ENCODE data around the gene SSX2IP. TPM values are rescaled to one million over a fixed set of nuclear protein-coding genes. Genes with fewer than 3 reads are reported as not detected.

Gene SSX2IP
- total RNA-seq, 1 donor from 2014 or later, result 12.5 TPM

DNA sequence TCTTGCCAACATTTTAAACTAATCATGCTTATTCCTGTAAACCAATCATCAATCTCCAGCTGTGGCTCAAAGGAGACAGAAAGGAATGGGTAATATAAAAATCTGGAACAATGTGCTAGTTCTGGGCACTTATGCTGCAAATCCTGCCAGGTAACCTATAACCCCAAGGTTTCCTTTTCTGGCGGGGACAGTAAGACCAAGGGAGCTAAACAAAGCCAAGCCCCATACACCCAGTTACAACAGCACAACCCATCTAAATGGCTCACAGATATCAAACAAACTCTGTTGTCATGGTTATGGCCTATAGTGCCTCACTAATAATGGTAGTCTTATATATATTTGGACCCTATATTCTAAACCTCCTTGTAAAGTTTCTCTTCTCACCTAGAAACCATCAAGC is 79.2 kb downstream of the SSX2IP start:
- no peak for DNase-seq (ENCODE audit: low read depth)
- TF ChIP-seq CTCF (conservative IDR thresholded peaks at IDR 0.05; ENCODE audit: low read depth, low read length), result no peak
- H3K4me3 ChIP-seq (ENCODE audit: low read depth, low read length), result no peak overlapping the region

GRCh38 chr1:84606977-84607376 is 83.3 kb downstream of the SSX2IP start:
- no peak for TF ChIP-seq CTCF (conservative IDR thresholded peaks at IDR 0.05; ENCODE audit: low read depth, low read length)
- DNase-seq (ENCODE audit: low read depth), result no peak
- H3K4me3 ChIP-seq (ENCODE audit: low read depth, low read length), result no peak overlapping the region

GRCh38 chr1:84605157-84605556 is 85.1 kb downstream of the SSX2IP start:
- no peak for DNase-seq (ENCODE audit: low read depth)
- no peak for TF ChIP-seq CTCF (conservative IDR thresholded peaks at IDR 0.05; ENCODE audit: low read depth, low read length)
- no peak overlapping the region for H3K4me3 ChIP-seq (ENCODE audit: low read depth, low read length)

GRCh38 chr1:84603941-84604830 is 86.1 kb downstream of the SSX2IP start:
- no peak for DNase-seq (ENCODE audit: low read depth)
- H3K4me3 ChIP-seq (ENCODE audit: low read depth, low read length), result no peak overlapping the region
- no peak for TF ChIP-seq CTCF (conservative IDR thresholded peaks at IDR 0.05; ENCODE audit: low read depth, low read length)

GRCh38 chr1:84603223-84603622 is 87.0 kb downstream of the SSX2IP start:
- DNase-seq (ENCODE audit: low read depth), result no peak
- no peak for TF ChIP-seq CTCF (conservative IDR thresholded peaks at IDR 0.05; ENCODE audit: low read depth, low read length)
- no peak overlapping the region for H3K4me3 ChIP-seq (ENCODE audit: low read depth, low read length)

GRCh38 chr1:84600796-84601195 is 89.5 kb downstream of the SSX2IP start:
- TF ChIP-seq CTCF (conservative IDR thresholded peaks at IDR 0.05; ENCODE audit: low read depth, low read length), result no peak
- H3K4me3 ChIP-seq (ENCODE audit: low read depth, low read length), result no peak overlapping the region
- no peak for DNase-seq (ENCODE audit: low read depth)

Data from epithelial cell of proximal tubule (primary cell).